GM12878 (cell line): Measurements from ENCODE around the gene BIRC3. TPM values are rescaled to one million over a fixed set of nuclear protein-coding genes. Genes with fewer than 3 reads are reported as not detected.

Experiments used
- CUX1 ChIP-seq: IDR thresholded peaks from 2 replicates; pipeline ENCODE4 v1.6.1; 2012; ENCODE audit warnings: improper control_type of control experiment, low read depth, low read length; ENCODE audit not compliant: insufficient replicate concordance
- ETV6 ChIP-seq, 2 experiments: fragments of 450-650 bp in 1 of 2; IDR thresholded peaks in 1 of 2; conservative IDR thresholded peaks in 1 of 2; 2 replicates each; pipeline ENCODE4 v1.6.1; 2014; ENCODE audit warnings: antibody characterized with exemption in 1 of 2, borderline replicate concordance in 1 of 2, low read depth in 1 of 2, mild to moderate bottlenecking in 1 of 2, moderate library complexity in 1 of 2
- ZNF592 ChIP-seq: fragments of 450-650 bp; IDR thresholded peaks from 2 replicates; pipeline ENCODE4 v1.6.1; 2017; ENCODE audit warnings: mild to moderate bottlenecking, moderate library complexity
- polyA plus RNA-seq, 11 experiments: library from polyadenylated mRNA; depleted of rRNA in 4 of 11; unstranded in 6 of 11; stranded (reverse) in 5 of 11; fragments of >200 nt; fragmentation: Nextera tagmentation in 4 of 11; fragmentation: Illumina TruSeq in 1 of 11; extraction: Ambion mirVana in 4 of 11; extraction: Trizol in 1 of 11; gene quantifications; 1 replicate in 1 of 11; 2 replicates in 10 of 11; pipeline versions ENCODE4 v1.2.1 to v1.2.3, GENCODE V29; 2011 to 2016; ENCODE audit warnings: inconsistent platforms in 2 of 11, missing spikeins in 2 of 11, low read depth in 1 of 11
- total RNA-seq, 4 experiments: library from RNA; depleted of rRNA in 3 of 4; stranded (reverse); fragments of >200 nt in 3 of 4; fragmentation: Illumina TruSeq in 1 of 4; extraction: Trizol in 1 of 4; gene quantifications; 2 replicates each; pipeline versions ENCODE4 v1.2.1 to v1.2.3, GENCODE V29; 2013 to 2021

The BIRC3 gene
- total and polyA plus RNA-seq, 10 of the 15 experiments (the other 5 are each of a cell fraction or from before 2014, with no cell fraction given), result 42.1 to 351 (median 83.7) TPM

GRCh38 chr11:102276362-102276761 lies 40.9 kb upstream of the BIRC3 start (continued):
- no peak for TF ChIP-seq ZNF592
- no peak for TF ChIP-seq ETV6 (conservative IDR thresholded peaks at IDR 0.05 in 1 of 2, IDR thresholded peaks at IDR 0.05 in 1 of 2; ENCODE audit: borderline replicate concordance in 1 of 2, low read depth in 1 of 2)
- no peak for TF ChIP-seq CUX1
